HG03103 (cell line): ENCODE measurements around the gene DPYSL5.
"Not testable (repeated sequence)": the region's sequence is repeated elsewhere in the genome, so short reads cannot be mapped to it uniquely, and the experiment has no call there.

Source experiments
- ATAC-seq: cut with Tn5 transposase; IDR thresholded peaks from one replicate; pipeline ENCODE4 v1.9.1; 2021; ENCODE audit warnings: low read depth; ENCODE audit not compliant: unreplicated experiment

DPYSL5 gene, protein sequence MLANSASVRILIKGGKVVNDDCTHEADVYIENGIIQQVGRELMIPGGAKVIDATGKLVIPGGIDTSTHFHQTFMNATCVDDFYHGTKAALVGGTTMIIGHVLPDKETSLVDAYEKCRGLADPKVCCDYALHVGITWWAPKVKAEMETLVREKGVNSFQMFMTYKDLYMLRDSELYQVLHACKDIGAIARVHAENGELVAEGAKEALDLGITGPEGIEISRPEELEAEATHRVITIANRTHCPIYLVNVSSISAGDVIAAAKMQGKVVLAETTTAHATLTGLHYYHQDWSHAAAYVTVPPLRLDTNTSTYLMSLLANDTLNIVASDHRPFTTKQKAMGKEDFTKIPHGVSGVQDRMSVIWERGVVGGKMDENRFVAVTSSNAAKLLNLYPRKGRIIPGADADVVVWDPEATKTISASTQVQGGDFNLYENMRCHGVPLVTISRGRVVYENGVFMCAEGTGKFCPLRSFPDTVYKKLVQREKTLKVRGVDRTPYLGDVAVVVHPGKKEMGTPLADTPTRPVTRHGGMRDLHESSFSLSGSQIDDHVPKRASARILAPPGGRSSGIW

DNA sequence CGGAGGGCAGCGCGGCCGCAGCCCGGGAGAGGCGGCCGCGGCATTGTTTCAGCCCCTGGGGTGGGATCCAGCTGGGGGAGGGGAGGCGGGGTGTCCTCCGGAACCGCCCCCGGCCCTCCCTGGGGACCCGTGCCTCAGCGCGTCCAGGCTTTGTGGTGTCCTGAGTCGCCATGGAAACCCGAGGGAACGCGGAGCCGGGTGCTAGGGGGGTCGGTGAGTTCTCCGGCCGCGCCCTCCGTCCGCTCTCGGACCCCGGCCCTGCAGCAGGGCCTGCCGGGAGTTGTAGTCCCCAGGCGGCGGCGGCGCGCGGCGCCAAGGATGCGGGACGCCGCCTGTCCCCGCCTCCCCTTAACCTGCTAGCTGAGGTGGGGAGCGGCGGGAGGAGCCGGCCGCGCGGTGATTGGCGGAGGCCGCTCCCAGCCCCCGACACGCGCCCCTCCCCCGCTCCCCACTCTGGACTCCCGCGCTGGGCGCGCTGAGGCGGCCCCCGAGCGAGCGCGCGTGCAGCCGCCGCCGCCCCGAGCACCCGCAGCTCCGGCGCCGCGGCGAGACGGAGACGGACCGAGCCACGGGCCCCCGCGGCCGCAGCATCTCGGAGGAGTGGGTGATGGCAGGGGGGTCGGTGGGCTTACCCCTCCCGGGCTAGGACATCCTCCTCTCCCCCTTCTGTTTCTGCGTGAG, at the start of gene DPYSL5:
DPYSL5 (plus strand) TSS at position 478 of the 681 bp plus-strand sequence. CDS start 50,368 bp downstream, outside the sequence.
- ATAC-seq = no peak

DNA sequence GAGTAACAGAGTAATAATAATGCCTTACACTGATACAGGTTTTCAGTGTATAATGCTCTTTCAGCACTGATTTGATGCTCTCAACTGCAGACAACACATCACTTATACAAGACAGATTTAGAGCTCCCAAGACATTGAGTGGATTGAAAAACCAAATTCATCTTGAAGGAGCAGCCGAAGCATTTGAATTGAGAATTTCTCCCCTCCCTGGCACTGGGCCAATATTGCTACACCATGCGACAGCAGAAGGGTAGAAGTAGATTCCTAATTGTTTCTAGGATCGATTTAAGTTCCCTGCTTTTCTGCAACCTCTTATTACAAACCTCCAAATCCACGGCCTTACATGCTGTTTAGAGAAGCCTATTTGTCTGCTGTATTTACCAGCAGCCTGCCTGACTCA, 46.6 kb upstream of the DPYSL5 start:
- ATAC-seq = no peak

DNA sequence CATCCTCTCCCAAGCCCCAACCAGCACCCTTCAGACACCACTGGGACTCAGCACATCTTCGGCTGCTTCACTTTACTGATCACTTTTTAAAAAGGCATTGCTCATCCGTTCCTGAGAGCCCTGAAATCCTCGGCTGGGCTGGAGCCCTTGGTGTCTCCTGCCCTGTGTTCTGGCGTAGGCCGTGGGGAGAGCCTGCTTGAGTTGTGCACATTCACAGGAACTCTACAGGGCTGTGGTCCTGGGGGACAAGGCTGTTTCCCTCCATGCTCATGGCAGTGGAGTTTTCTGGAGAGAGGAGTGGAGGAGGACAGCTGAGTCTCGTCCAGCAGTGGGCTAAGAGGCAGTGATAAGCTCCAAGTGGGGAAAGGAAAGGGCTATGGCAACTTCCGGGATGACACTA, 46.1 kb upstream of the DPYSL5 start:
- ATAC-seq = no peak

DNA sequence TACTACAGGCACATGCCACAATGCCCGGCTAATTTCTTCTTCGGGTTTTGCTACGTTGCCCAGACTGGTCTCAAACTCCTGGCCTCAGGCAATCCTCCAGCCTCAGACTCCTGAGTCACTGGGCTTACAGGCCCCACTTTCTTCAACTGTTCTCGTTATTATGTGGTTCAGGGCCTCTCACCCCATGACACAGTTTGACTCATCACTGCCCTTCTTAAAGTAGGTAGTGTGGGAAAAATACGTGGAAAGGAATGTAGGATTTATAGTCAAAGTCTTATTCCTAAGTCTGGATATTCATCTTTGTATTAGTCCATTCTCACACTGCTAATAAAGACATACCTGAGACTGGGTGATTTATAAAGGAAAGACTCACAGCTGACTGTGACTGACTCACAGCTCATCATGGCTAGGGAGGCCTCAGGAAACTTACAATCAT, 42.7 kb upstream of the DPYSL5 start:
- ATAC-seq = no peak

DNA sequence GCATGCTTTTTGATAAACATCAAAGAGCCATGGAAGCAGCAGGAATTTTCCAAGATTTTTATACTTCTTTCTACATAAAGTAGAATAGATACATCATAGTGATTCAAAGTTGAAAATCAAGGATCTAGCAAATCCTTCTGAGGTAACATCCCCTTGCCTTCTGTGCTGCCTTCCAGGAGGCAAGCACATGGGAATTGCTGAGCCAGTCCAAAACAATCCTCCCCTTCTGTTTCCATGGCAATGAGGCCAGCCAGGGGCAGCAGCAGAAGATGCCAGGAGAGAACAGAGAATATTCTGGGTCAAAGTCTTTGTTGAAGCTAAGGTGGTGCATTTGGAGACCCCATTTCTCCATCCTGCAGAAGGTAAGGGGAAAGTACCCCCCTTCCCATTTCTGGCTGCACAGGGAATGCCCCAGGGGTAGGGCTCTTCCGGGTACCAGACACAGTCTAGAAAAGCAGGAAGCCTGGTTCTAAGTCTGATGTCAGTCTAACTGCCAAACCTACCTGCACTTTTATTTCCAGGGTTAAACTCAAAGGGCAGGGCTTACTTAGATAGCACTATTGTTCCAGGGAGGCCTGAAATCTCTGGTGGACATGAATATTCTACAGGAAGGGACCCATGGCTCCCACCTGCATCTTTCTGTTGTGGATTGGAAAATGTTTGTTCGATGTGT, 40.0 kb upstream of the DPYSL5 start:
- ATAC-seq = no peak

DNA sequence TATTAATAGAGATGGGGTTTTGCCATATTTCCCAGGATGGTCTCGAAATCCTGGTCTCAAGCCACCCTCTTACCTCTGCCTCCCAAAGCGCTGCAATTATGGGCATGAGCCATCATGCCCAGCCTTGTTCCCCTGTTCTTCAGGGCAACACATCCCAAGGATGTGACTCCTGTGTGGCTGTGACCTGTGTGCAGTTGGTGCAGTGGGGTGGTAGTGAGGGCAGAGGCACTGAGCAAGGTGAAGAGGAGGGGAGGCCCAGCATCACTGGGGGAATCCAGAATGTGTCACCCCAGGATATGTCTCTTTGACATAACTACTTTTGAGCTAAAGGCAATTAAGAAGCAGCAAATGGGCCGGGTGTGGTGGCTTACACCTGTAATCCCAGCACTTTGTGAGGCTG, 38.7 kb upstream of the DPYSL5 start:
- ATAC-seq = no peak

DNA sequence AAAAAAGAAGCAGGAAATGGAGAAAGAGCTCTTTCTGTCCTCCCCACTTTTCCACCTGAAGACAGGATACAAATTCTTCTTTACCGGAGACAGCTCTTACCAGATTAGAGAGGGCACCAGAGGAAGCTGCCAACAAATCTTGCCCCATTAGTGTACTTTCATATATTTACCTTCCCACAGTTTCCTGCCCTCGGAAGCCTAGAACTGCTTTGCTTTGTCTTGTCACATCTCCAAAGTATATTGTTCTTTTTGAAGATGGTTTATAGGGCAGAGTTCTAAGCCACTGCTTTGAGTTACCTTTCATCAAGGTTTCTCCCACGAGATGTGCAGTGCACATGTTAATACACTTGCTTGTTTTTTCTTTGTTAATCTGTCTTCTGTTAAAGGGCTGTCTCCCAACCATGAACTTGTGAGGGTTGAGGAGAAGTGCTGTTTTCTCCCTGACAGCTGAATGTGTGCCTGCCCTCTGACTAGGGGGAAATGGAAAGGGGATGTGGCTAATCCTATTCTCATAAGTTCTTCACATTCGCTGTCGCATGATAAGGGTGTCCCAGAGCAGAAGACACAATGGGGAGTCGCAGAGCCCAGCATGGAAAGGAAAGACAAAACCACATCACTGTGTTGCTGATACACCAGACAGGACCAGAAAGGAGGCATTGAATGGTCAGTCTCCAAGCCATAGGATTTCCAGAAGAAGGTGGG, 37.9 kb upstream of the DPYSL5 start:
- no peak for ATAC-seq

DNA sequence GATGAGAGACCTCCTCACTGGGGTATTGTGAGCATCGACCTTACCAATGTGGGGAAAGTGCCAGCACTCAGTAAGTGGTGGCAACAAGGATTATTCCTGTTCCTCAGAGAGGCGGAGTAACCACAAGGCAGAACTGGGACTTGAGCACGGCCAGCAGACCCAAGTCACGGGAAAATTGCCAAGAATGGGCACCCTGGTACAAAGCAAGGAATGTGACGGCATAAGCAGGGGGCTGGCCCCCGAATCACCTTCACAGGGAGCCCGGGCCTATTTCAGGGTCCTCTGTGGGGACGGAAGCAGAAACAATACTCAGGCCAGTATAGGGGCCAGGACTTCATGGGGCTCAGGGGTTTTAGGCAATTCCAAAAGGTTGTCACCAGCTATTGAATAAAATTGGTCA, 36.7 kb upstream of the DPYSL5 start:
- no peak for ATAC-seq

DNA sequence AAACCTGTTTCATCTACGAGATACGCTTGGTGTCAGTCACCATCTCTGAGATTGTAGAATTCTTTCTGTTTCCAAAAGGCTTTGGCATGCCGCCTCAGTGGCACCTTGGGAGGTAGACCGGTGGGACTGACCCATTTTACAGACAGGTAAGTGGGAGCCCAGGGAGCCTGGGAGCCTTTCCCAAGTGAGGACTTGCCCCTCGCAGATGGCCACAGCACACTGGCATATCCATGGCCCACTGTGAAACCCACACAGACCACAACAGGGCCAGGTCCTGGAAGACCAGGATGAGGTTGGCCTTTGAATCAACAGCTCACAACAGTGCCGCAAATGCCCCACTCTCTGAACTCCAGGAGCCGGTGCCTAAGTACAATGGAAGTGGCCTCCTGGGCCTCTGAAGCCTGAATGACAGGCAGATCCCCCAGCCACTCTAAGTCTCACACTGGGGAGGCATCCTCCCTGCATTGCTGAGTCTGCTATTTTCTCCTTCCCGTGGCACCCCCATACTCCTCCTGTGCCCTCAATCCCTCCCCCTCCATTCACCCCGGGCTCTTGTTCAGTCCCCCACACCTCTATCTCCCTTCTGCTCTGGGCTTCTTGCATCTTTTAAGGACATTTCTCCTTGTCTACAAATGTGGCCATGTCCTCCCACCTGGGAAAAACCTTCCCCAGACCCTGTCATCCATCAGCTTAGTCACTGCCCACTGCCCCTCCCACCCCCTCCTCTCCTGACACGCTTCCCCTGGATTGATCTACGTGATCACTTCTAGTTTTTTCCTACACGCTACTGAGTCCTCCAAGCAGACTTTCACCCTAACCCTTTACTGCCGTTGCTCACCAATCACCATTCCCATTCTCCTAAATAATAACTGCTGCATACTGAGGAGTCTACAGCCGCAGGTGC, 35.9 kb upstream of the DPYSL5 start:
- ATAC-seq = no peak

DNA sequence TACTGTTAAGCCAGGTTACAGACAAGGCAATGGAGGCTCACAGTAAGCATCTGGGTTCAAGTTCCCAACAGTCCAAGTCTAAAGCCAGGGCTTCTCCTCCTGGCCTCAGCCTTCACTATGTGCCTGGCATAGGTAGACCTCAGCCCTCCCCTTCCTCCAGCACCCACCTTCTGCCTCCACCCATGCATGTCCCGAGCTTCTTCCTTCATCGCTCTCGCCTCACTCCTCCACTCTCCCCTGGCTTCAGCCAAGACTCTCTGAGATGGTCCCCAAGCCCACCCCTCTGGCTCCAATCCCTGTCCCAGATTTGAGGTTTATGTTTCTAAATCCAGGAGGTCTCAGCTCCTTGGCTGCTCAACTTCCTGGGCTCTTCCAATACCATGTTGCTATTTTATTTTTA, 35.2 kb upstream of the DPYSL5 start:
- no peak for ATAC-seq

DNA sequence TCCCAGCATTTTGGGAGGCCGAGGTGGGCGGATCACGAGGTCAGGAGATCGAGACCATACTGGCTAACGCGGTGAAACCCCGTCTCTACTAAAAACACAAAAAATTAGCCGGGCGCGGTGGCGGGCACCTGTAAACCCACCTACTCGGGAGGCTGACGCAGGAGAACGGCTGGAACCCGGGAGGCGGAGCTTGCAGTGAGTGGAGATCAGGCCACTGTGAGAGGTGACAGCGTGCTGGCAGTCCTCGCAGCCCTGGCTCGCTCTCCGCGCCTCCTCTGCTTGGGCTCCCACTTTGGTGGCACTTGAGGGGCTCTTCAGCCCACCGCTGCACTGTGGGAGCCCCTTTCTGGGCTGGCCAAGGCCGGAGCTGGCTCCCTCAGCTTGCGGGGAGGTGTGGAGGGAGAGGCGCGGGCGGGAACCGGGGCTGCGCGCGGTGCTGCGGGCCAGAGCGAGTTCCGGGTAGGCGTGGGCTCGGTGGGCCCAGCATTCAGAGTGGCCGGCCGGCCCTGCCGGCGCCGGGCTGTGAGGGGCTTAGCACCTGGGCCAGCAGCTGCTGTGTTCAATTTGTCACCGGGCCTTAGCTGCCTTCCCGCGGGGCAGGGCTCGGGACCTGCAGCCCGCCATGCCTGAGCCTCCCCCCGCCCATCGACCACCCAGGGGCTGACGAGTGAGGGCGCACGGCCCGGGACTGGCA, 33.7 kb upstream of the DPYSL5 start:
- not testable (repeated sequence) for ATAC-seq

DNA sequence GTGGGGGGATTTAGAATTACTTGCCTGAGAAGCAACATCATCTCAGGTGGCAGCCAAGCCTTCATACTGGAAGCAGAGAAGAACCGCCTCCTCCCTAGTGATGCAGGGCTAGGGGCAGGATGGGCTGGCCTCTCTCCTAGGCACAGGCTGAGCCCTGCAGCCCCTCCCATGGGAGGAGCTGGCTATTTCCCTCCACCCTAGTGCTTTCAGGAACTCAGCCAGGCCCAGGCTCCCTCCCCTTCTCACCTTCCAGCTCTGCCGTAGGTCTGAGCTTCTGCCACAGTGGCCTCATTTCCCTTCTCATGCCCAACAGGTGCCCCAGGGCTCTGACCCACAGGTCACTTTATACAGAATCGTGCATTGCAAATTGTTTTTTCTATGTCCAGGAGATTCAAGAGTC, 31.0 kb upstream of the DPYSL5 start:
- ATAC-seq = no peak

DNA sequence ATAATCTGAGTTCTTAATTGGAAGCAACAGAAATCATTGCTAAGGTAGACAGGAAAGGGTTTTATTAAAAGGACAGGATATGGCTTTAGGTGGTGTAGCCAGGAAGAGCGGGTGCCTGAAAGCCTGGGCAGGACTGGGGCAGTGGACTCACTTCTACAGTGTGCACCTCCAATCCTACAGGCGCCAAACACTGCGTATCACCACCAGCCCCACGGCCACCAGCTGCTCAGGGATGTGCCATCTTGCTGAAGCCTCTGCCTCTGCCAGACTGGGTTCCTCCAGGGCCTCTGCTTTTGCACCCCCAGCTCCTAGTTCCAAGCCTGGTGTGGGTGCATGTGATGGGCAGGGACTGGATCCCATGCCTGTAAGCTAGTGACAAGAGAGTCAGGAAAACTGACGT, 29.7 kb upstream of the DPYSL5 start:
- no peak for ATAC-seq

DNA sequence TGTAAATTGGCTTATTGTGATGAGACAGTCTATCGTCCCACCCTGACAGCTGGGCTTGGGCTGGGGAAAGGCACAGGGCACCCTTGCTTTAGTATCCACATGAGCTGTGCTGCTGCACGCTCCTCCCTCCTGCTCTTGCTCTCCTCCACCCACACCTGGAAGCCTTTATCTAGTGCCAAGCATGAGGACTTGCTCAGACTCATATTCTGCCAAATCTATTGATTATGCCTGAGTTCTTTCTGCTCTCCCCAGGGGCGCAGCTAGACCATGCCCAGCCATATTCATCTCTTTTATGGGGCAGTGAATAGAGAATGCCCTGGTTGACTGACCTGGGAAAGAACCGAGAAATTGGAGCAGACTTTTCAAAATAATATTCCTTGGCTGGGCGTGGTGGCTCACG, 29.0 kb upstream of the DPYSL5 start:
- ATAC-seq = no peak

DNA sequence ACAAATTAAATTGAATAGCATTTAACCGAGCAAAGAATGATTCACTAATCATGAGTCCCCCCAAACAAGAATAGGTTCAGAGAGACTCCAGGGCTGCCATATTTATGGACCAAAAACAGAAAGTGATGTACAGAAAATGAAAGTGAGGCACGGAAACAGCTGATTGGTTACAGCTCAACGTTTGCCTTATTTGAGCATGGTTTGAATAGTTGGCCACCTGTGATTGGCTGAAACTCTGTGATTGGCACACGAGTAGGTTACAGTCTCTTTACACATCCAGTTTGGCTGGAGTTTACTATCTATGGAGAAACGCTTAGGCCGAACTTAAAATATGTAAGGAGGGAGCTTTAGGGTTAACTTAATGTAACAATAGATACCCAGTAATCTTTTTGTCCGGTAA, 27.0 kb upstream of the DPYSL5 start:
- ATAC-seq = no peak

DNA sequence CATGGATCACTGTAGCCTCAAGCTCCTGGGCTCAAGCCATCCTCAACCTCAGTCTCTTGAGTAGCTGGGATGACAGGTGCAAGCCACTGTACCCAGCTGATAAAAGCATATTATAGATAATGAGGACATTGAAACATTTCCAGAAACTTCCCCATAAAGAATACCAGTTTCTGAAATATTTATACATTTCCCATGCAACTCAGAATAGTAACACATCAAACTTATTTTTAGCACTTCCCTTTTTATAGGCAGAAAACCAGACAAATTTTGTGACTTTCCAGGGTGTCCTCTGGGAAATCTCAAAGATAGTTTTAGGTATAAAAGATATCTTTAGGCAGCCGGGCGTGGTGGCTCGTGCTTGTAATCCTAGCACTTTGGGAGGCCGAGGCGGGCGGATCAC, 25.1 kb upstream of the DPYSL5 start:
- no peak for ATAC-seq

DNA sequence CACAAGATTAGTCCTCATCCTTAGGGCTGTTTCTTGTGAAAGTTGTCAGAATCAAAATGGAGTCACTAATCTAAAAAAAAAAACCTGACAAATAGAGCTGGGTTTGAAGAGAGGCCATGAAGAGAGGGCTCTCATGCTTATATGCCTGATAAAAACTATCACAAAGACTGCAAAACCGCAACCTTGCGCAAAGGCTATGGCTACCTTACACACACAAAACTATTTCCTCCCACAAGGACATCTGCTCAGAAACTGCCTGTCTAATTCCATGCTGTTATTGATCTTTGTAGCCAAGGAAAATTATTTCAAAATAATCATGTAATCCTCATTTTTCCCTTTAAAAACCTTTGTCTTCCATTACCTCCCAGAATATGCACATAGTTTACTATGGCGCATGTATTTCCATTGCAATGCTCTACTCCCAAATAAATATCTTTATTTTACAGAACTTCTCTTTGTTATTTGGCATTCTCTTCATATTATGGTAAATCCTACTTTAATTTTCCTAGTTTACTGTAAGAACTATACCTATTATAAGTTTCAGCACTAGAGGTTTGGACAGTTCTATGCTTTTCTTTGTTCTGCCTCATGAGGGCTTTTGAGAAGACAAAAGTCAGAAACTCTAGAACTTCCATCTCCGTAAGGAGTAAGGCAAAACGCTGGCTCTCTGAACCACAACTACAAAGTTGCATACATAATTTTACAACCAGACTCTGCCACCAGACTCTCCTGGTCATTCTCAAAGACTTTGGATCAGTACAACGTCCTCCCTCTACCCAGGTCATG, 9.6 kb upstream of the DPYSL5 start:
- no peak for ATAC-seq

DNA sequence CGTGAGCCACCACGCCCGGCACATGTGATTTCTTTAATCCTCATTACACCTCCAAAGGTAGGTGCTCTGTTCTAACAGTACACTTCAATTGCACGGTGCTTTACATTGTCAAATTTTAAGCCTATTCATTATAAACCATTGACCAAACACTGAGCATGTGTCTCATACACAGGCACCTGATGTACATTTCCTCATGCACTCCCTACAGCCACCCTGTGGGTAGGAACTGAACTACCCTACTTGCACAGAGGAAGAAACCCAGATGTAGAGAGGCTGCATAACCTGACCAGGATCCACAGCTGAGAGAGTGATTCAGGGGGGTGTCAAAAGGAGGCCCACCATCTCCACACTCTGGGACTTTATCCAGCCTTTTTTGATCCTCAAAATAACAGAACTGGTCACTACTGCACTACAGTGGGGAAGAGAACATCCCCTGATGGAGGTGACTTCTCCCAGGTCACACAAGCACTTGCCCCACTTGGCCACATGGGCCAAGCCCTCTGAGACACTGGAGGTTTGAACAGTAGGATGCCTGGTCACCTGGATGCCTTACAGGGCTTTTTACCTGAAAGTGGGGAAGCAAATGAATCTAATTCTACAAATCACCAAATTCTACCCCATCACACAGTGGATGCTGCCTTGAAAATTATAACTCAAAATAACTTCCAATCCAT, 6.9 kb upstream of the DPYSL5 start:
- no peak for ATAC-seq
